Erythroblast (primary cell): Measurements from ENCODE around the gene ENTPD1.

Experiments
- GATA1 ChIP-seq: IDR thresholded peaks from 2 replicates; pipeline ENCODE4 v1.6.1; 2011; ENCODE audit warnings: low read depth, mild to moderate bottlenecking, control low read depth, low read length, moderate library complexity
- POLR2A ChIP-seq: IDR thresholded peaks from 2 replicates; pipeline ENCODE4 v1.6.1; 2011; ENCODE audit warnings: mild to moderate bottlenecking, low read length

DNA sequence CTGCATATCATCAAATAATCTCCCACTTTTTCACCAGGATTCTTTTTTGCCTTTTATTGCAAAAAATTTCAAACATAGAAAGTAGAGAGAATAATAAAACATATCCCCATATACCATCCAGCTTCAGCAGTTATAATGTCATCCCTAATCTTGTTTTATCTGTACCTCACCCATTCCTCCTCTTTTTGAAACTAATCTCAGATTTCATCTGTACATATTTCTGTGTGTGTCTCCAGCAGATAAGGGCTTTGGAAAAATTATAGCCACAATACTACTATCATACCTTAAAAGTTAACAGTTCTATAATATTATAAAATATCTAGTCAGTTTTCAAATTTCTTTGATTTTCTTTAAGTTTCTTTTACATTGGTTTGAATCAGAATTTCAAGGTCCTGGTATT, 7.6 kb upstream of the ENTPD1 start:
- no peak for TF ChIP-seq POLR2A
- TF ChIP-seq GATA1: no peak
